Smooth muscle cell (in vitro differentiated cells): Measurements from ENCODE around the gene STARD4. TPM values are rescaled to one million over a fixed set of nuclear protein-coding genes. Genes with fewer than 3 reads are reported as not detected.

Source experiments
- DNase-seq: peaks from one replicate; lab custom pipeline; 2025; ENCODE audit not compliant: unreplicated experiment; lab: John Stamatoyannopoulos, UW
- H2AFZ ChIP-seq: fragments of 200-600 bp; sonication (generic); 2 replicates; pipeline ENCODE4 v1.6.0; 2016; ENCODE audit warnings: antibody characterized with exemption, low read depth, mild to moderate bottlenecking
- H3F3A ChIP-seq: fragments of 200-600 bp; sonication (generic); 2 replicates; pipeline ENCODE4 v1.6.0; 2017; ENCODE audit warnings: antibody characterized with exemption, low read depth
- H3K27ac ChIP-seq: fragments of 200-600 bp; sonication (generic); 2 replicates; pipeline ENCODE4 v1.5.1; 2016; ENCODE audit warnings: low read depth, mild to moderate bottlenecking
- H3K27me3 ChIP-seq: fragments of 200-600 bp; sonication (generic); 2 replicates; pipeline ENCODE4 v1.6.1; 2016; ENCODE audit warnings: low read depth, mild to moderate bottlenecking
- H3K36me3 ChIP-seq: fragments of 200-600 bp; sonication (generic); 2 replicates; pipeline ENCODE4 v1.5.1; 2016; ENCODE audit warnings: low read depth
- H3K4me1 ChIP-seq: fragments of 200-600 bp; sonication (generic); 2 replicates; pipeline ENCODE4 v1.5.1; 2016; ENCODE audit warnings: low read depth
- H3K4me2 ChIP-seq: fragments of 200-600 bp; sonication (generic); 2 replicates; pipeline ENCODE4 v1.6.0; 2016; ENCODE audit warnings: mild to moderate bottlenecking
- H3K4me3 ChIP-seq: fragments of 200-600 bp; sonication (generic); 2 replicates; pipeline ENCODE4 v1.5.1; 2016; ENCODE audit warnings: mild to moderate bottlenecking
- H3K79me2 ChIP-seq: fragments of 200-600 bp; sonication (generic); 2 replicates; pipeline ENCODE4 v1.6.0; 2016; ENCODE audit warnings: low read depth, mild to moderate bottlenecking
- H3K9ac ChIP-seq: fragments of 200-600 bp; sonication (generic); 2 replicates; pipeline ENCODE4 v1.6.0; 2016; ENCODE audit warnings: low read depth
- H3K9me3 ChIP-seq: fragments of 200-600 bp; sonication (generic); replicated peaks from 2 replicates; pipeline ENCODE4 v1.5.1; 2016; ENCODE audit warnings: low read depth
- H4K20me1 ChIP-seq: fragments of 200-600 bp; sonication (generic); 2 replicates; pipeline ENCODE4 v1.6.0; 2016; ENCODE audit warnings: low read depth
- WGBS: methylation state at CpG from one replicate; pipeline ENCODE4 v1.1.7; 2016; ENCODE audit warnings: low lambda C conversion rate; 5-methylcytosine and 5-hydroxymethylcytosine counted together
- polyA plus RNA-seq: library from polyadenylated mRNA; unstranded; fragments of >200 nt; fragmentation: Nextera tagmentation; extraction: Ambion mirVana; gene quantifications from 2 replicates; pipeline ENCODE4 v1.2.1, GENCODE V29; 2016
- total RNA-seq: library from RNA; depleted of rRNA; stranded (reverse); fragments of >200 nt; gene quantifications from 2 replicates; pipeline ENCODE4 v1.2.3, GENCODE V29; 2014
- TF ChIP-seq, protein P1 (sequence below): fragments of 200-600 bp; sonication (generic); IDR thresholded peaks from 2 replicates; pipeline ENCODE4 v1.5.1; 2017; ENCODE audit warnings: borderline replicate concordance, mild to moderate bottlenecking, antibody characterized with exemption; ENCODE audit not compliant: insufficient read depth, poor library complexity, severe bottlenecking

STARD4 gene, protein sequence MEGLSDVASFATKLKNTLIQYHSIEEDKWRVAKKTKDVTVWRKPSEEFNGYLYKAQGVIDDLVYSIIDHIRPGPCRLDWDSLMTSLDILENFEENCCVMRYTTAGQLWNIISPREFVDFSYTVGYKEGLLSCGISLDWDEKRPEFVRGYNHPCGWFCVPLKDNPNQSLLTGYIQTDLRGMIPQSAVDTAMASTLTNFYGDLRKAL
- total RNA-seq (123 and 152 TPM in 2 replicates), polyA plus RNA-seq (32.8 and 41.7 TPM in 2 replicates)

DNA sequence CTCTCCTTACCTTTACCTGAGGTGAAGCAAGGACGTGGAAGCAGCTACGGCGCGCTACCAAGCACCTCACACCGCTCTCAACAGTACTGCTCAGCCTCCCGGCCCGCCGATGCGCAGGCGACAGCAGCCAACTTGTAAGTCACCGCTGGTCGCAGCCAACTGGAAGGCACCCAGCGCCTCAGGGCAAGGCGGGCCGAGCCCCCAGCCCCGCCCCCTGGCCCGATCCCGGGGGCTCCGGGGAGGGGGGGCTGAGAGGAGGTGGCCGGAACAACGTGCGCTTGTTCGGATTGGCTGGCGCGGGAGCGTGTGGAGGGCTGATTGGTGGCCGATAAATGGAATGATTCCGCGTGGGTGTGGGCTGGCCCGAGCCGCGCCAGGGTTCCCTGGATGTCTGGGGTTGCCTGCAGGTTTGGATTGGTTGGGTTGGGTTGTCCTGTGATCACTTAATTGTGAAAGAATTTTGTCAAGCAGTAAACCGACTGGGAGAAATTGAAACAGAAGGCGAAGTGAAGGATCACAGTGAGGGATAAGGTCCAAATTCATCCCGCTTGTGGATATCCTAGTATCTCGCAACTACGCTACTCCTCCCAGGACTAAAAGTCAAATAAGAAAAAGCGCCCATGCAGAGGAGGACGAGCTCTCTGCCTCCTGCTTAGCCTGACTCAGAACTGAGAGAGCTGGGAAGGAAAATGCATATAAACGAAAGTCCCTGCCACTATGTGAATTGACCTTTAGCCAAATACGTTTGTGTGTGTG lies at the start of gene STARD4:
TSS of gene STARD4 (minus strand) at position 161 of the 756 bp plus-strand sequence. CDS start 5,102 bp downstream, outside the sequence.
- Histone ChIP-seq H3K9ac (peak within 1 kb of the TSS; percentile 88), H3K79me2 (peaks cover 47% of the 10 kb centered on the region), H3K4me2 (peak within 1 kb of the TSS; percentile 95), H3K4me3 (peak within 1 kb of the TSS; percentile 94), H3F3A (peaks cover 10% of the 10 kb centered on the region), H3K9me3 (no peaks in the 10 kb centered on the region), H2AFZ (peak within 1 kb of the TSS; percentile 78), H3K27me3 (no peaks in the 10 kb centered on the region), H3K27ac (peak within 1 kb of the TSS; percentile 92), H3K36me3 (no peaks in the 10 kb centered on the region), H3K4me1 (peaks cover 47% of the 10 kb centered on the region), H4K20me1 (peaks cover 43% of the 10 kb centered on the region)
- WGBS = 2% methylated on average over 41 of the region's 41 CpGs
- TF ChIP-seq, protein P1, sequence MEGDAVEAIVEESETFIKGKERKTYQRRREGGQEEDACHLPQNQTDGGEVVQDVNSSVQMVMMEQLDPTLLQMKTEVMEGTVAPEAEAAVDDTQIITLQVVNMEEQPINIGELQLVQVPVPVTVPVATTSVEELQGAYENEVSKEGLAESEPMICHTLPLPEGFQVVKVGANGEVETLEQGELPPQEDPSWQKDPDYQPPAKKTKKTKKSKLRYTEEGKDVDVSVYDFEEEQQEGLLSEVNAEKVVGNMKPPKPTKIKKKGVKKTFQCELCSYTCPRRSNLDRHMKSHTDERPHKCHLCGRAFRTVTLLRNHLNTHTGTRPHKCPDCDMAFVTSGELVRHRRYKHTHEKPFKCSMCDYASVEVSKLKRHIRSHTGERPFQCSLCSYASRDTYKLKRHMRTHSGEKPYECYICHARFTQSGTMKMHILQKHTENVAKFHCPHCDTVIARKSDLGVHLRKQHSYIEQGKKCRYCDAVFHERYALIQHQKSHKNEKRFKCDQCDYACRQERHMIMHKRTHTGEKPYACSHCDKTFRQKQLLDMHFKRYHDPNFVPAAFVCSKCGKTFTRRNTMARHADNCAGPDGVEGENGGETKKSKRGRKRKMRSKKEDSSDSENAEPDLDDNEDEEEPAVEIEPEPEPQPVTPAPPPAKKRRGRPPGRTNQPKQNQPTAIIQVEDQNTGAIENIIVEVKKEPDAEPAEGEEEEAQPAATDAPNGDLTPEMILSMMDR = no peak
- peak; percentile 89 for DNase-seq

DNA sequence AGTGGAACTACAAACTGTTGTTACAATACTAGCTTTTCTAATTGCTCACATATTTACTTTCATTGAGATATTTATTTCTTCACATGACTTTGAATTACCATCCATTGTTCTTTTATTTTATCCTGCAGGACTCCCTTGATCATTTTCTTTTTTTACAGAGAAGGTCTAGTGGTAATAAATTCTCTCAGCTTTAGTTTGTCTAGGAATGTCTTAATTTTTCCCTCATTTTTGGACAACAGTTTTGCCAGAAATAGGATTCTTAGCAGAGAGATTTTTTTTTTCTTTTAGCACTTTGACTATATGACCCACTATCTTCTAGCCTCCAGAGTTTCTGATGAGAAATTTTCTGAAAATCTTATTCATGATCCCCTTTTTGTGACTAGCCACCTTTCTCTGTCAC lies 47.3 kb upstream of the STARD4 start:
- DNase-seq = no peak

DNA sequence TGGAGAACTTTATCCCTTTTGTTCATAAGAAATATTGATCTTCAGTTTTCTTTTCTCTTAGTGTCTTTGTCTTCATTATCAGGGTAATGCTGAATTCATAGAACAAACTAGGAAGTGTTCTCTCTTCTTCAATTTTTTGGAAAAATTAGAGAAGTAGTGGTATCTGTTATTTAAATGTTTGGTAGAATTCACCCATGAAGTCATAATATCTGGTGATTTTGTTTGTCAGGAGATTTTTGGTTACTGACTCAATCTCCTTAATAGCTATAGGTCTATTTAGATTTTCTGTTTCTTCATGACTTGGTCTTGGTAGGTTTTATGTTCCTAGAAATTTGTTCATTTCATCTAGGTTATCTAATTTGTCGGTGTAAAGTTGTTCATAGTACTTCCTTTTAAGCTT lies 45.4 kb upstream of the STARD4 start:
- no peaks in the 10 kb centered on the region for H4K20me1 ChIP-seq
- H3K4me3 ChIP-seq = no peak overlapping the region
- H3K9ac ChIP-seq = no peak overlapping the region
- no peak for DNase-seq
- TF ChIP-seq, protein P1 = no peak
- WGBS = 83% methylated on average over 1 of the region's 1 CpG
- H3K27me3 ChIP-seq = no peaks in the 10 kb centered on the region
- H3K9me3 ChIP-seq = no peaks in the 10 kb centered on the region
- H3K79me2 ChIP-seq = no peaks in the 10 kb centered on the region
- no peak overlapping the region for H2AFZ ChIP-seq
- no peaks in the 10 kb centered on the region for H3K36me3 ChIP-seq
- H3F3A ChIP-seq = peaks cover 4% of the 10 kb centered on the region
- H3K4me2 ChIP-seq = no peak overlapping the region
- peaks cover 1% of the 10 kb centered on the region for H3K4me1 ChIP-seq
- H3K27ac ChIP-seq = no peak overlapping the region

More for the DNA sequence above, 47.3 kb upstream of the STARD4 start:
- no peak overlapping the region for H3K9ac ChIP-seq
- H3K27me3 ChIP-seq = no peaks in the 10 kb centered on the region
- H3K79me2 ChIP-seq = no peaks in the 10 kb centered on the region
- TF ChIP-seq, protein P1 = no peak
- H2AFZ ChIP-seq = no peak overlapping the region
- H3K4me2 ChIP-seq = no peak overlapping the region
- H4K20me1 ChIP-seq = no peaks in the 10 kb centered on the region
- H3F3A ChIP-seq = peaks cover 19% of the 10 kb centered on the region
- peaks cover 6% of the 10 kb centered on the region for H3K4me1 ChIP-seq
- no peaks in the 10 kb centered on the region for H3K36me3 ChIP-seq
- H3K27ac ChIP-seq = no peak overlapping the region
- no peaks in the 10 kb centered on the region for H3K9me3 ChIP-seq
- H3K4me3 ChIP-seq = no peak overlapping the region
